GM12878 (cell line): ENCODE results near the gene UMOD. TPM values are rescaled to one million over a fixed set of nuclear protein-coding genes. Genes with fewer than 3 reads are reported as not detected.

Source experiments
- ATAC-seq: fragments of 200-7000 bp; cut with Tn5 transposase; 3 replicates; pipeline ENCODE4 v1.9.1; 2020; ENCODE audit warnings: mild to moderate bottlenecking, moderate library complexity
- BruUV-seq: library from RNA; stranded (reverse); fragments of 400-500 nt; replicated peaks from 2 replicates; lab custom pipeline; 2021; lab: Mats Ljungman, UMichigan
- CTCF ChIA-PET: fragments of 300-600 bp; sonication (Branson Sonifier 250); formaldehyde crosslinking; extraction: SDS; loops from one replicate; lab custom pipeline; 2021; ENCODE audit warnings: inconsistent platforms; lab: Yijun Ruan, JAX
- POLR2A ChIA-PET: fragments of 350-600 bp; formaldehyde crosslinking; extraction: SDS; loops from one replicate; lab custom pipeline; 2021; ENCODE audit warnings: inconsistent platforms; lab: Charles Lee
- RAD21 ChIA-PET: fragments of 300-600 bp; sonication (Branson Sonifier 250); formaldehyde crosslinking; loops from one replicate; lab custom pipeline; 2023; ENCODE audit warnings: antibody characterized with exemption; ENCODE audit not compliant: unreplicated experiment; lab: Charles Lee
- SMC1A ChIA-PET: fragments of 300-600 bp; sonication (Branson Sonifier 250); formaldehyde crosslinking; loops from one replicate; lab custom pipeline; 2023; ENCODE audit not compliant: unreplicated experiment, uncharacterized antibody; lab: Charles Lee
- DNase-seq: peaks from one replicate; pipeline ENCODE4 v3.0.0-alpha.2; 2011; ENCODE audit warnings: low read depth, low spot score
- FAIRE-seq: peaks from 3 replicates; lab custom pipeline; 2011; peaks lifted over from hg19 to GRCh38; lab: Jason Lieb, UNC
- H2AFZ ChIP-seq: 2 replicates; pipeline ENCODE4 v1.6.0; 2011; ENCODE audit warnings: low read depth, low read length, control low read depth; ENCODE audit not compliant: control insufficient read depth
- H3K27ac ChIP-seq: 2 replicates; pipeline ENCODE4 v1.5.1; 2011; ENCODE audit warnings: control low read depth; ENCODE audit not compliant: control insufficient read depth, insufficient read depth
- H3K27me3 ChIP-seq, 2 experiments: replicated peaks in 1 of 2; 2 replicates each; pipeline versions ENCODE4 v1.6.0 to v1.6.1; 2011; ENCODE audit warnings: low read length in 1 of 2; ENCODE audit not compliant: control insufficient read depth in 2 of 2, insufficient read depth in 2 of 2
- H3K36me3 ChIP-seq, 2 experiments: 2 replicates each; pipeline ENCODE4 v1.5.1; 2011; ENCODE audit warnings: low read length in 1 of 2; ENCODE audit not compliant: control insufficient read depth in 2 of 2, insufficient read depth in 2 of 2
- H3K4me1 ChIP-seq: 2 replicates; pipeline ENCODE4 v1.6.1; 2011; ENCODE audit warnings: mild to moderate bottlenecking, low read length, moderate library complexity, mixed read lengths; ENCODE audit not compliant: control insufficient read depth, insufficient read depth
- H3K4me2 ChIP-seq: 2 replicates; pipeline ENCODE4 v1.6.0; 2011; ENCODE audit warnings: control low read depth; ENCODE audit not compliant: control insufficient read depth, insufficient read depth
- H3K4me3 ChIP-seq: fragments of 200-600 bp; sonication (generic); 2 replicates; pipeline ENCODE4 v1.5.1; 2016
- H3K79me2 ChIP-seq: 2 replicates; pipeline ENCODE4 v1.6.0; 2011; ENCODE audit warnings: low read length; ENCODE audit not compliant: control insufficient read depth, insufficient read depth
- H3K9ac ChIP-seq: 2 replicates; pipeline ENCODE4 v1.8.0; 2011; ENCODE audit warnings: low read length, control low read depth, mixed read lengths; ENCODE audit not compliant: control insufficient read depth, insufficient read depth
- H3K9me3 ChIP-seq: replicated peaks from 3 replicates; pipeline ENCODE4 v1.5.1; 2011; ENCODE audit warnings: mild to moderate bottlenecking, low read length; ENCODE audit not compliant: control insufficient read depth, insufficient read depth
- H4K20me1 ChIP-seq: 2 replicates; pipeline ENCODE4 v1.6.0; 2011; ENCODE audit not compliant: control insufficient read depth, insufficient read depth
- CBFB ChIP-seq: IDR thresholded peaks from 2 replicates; pipeline ENCODE4 v1.6.1; 2016; ENCODE audit warnings: antibody characterized with exemption, low read depth
- CBX3 ChIP-seq: fragments of 200-600 bp; sonication (generic); IDR thresholded peaks from 2 replicates; pipeline ENCODE4 v1.6.1; 2016; ENCODE audit warnings: low read depth, borderline replicate concordance
- CHD2 ChIP-seq: IDR thresholded peaks from 2 replicates; pipeline ENCODE4 v1.6.1; 2011; ENCODE audit warnings: low read depth, low read length, improper control_type of control experiment, borderline replicate concordance
- DPF2 ChIP-seq: fragments of 450-650 bp; IDR thresholded peaks from 2 replicates; pipeline ENCODE4 v1.6.1; 2017; ENCODE audit warnings: mild to moderate bottlenecking
- HCFC1 ChIP-seq: fragments of 150-350 bp; IDR thresholded peaks from 2 replicates; pipeline ENCODE4 v1.6.1; 2014; ENCODE audit warnings: low read length
- IKZF1 ChIP-seq: fragments of 450-650 bp; conservative IDR thresholded peaks from 2 replicates; pipeline ENCODE4 v1.6.1; 2017; ENCODE audit warnings: antibody characterized with exemption, mild to moderate bottlenecking
- IRF4 ChIP-seq: IDR thresholded peaks from 2 replicates; pipeline ENCODE4 v1.6.1; 2011; ENCODE audit warnings: low read depth, low read length
- JUND ChIP-seq: IDR thresholded peaks from 2 replicates; pipeline ENCODE4 v1.6.1; 2012; ENCODE audit warnings: low read depth, mild to moderate bottlenecking, low read length, improper control_type of control experiment, moderate library complexity
- LARP7 ChIP-seq: fragments of 450-650 bp; IDR thresholded peaks from 2 replicates; pipeline ENCODE4 v1.6.1; 2017; ENCODE audit warnings: mild to moderate bottlenecking
- PAX8 ChIP-seq: fragments of 450-650 bp; IDR thresholded peaks from 2 replicates; pipeline ENCODE4 v1.6.1; 2017; ENCODE audit warnings: mild to moderate bottlenecking, moderate library complexity
- POLR2AphosphoS2 ChIP-seq: IDR thresholded peaks from 2 replicates; pipeline ENCODE4 v1.6.1; 2011; ENCODE audit warnings: low read depth, mild to moderate bottlenecking, low read length, improper control_type of control experiment, moderate library complexity
- STAT3 ChIP-seq: IDR thresholded peaks from 2 replicates; pipeline ENCODE4 v1.6.1; 2011; ENCODE audit warnings: low read depth, low read length, improper control_type of control experiment
- ZBED1 ChIP-seq: IDR thresholded peaks from 2 replicates; pipeline ENCODE4 v1.6.1; 2016; ENCODE audit warnings: borderline replicate concordance
- ZNF384 ChIP-seq: IDR thresholded peaks from 2 replicates; pipeline ENCODE4 v1.6.1; 2012; ENCODE audit warnings: low read depth, mild to moderate bottlenecking, low read length, improper control_type of control experiment, borderline replicate concordance
- ZSCAN29 ChIP-seq: fragments of 450-650 bp; IDR thresholded peaks from 2 replicates; pipeline ENCODE4 v1.6.1; 2017; ENCODE audit warnings: mild to moderate bottlenecking, moderate library complexity
- WGBS: methylation state at CpG from one replicate; pipeline ENCODE4 v1.1.6; 2016; ENCODE audit warnings: low lambda C conversion rate; ENCODE audit not compliant: insufficient replicate concordance, insufficient coverage; ENCODE audit errors: missing lambda C conversion rate; 5-methylcytosine and 5-hydroxymethylcytosine counted together
- in situ Hi-C: fragments of 300-500 bp; cut with MboI; formaldehyde crosslinking; loops from 9 replicates; pipeline ENCODE4 v1.14.3; 2018; ENCODE audit warnings: mixed read lengths
- intact Hi-C: fragments of 100-400 bp; cut with micrococcal nuclease; formaldehyde crosslinking; loops from one replicate; pipeline ENCODE4 v1.14.2; 2022; ENCODE audit not compliant: unreplicated experiment
- polyA plus RNA-seq, 11 experiments: library from polyadenylated mRNA; depleted of rRNA in 4 of 11; unstranded in 6 of 11; stranded (reverse) in 5 of 11; fragments of >200 nt; fragmentation: Nextera tagmentation in 4 of 11; fragmentation: Illumina TruSeq in 1 of 11; extraction: Ambion mirVana in 4 of 11; extraction: Trizol in 1 of 11; gene quantifications; 1 replicate in 1 of 11; 2 replicates in 10 of 11; pipeline versions ENCODE4 v1.2.1 to v1.2.3, GENCODE V29; 2011 to 2016; ENCODE audit warnings: inconsistent platforms in 2 of 11, missing spikeins in 2 of 11, low read depth in 1 of 11
- total RNA-seq, 4 experiments: library from RNA; depleted of rRNA in 3 of 4; stranded (reverse); fragments of >200 nt in 3 of 4; fragmentation: Illumina TruSeq in 1 of 4; extraction: Trizol in 1 of 4; gene quantifications; 2 replicates each; pipeline versions ENCODE4 v1.2.1 to v1.2.3, GENCODE V29; 2013 to 2021
- TF ChIP-seq, protein P1 (sequence below): fragments of 150-350 bp; IDR thresholded peaks from 2 replicates; pipeline ENCODE4 v1.6.1; 2014; ENCODE audit warnings: mild to moderate bottlenecking, low read depth, low read length
- TF ChIP-seq, protein P2 (sequence below): IDR thresholded peaks from 2 replicates; pipeline ENCODE4 v1.6.1; 2011; ENCODE audit warnings: mild to moderate bottlenecking, low read depth, low read length, moderate library complexity; ENCODE audit not compliant: insufficient replicate concordance
- TF ChIP-seq, protein P3 (sequence below): fragments of 450-650 bp; IDR thresholded peaks from 2 replicates; pipeline ENCODE4 v1.6.1; 2017; ENCODE audit warnings: mild to moderate bottlenecking

The UMOD gene
- total and polyA plus RNA-seq, 10 of the 15 experiments (the other 5 are each of a cell fraction or from before 2014, with no cell fraction given), result not detected

DNA sequence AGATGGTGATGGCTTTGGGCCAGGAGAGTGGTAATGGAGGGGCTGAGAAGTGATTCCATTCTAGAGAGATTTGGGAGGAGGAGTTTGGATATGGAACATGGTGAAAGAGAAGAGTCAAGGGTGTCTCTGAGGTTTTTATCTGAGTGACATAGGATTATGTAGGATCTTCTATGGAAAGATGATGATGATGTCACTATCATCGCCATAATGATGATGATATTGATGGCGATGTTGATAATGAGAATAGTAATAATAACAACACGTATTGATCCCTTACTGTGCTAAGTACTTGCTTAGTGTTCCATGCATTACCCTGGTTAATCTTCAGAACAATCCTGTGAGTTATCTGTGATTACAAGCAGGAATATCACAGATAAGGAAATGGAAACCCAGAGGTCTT lies 35.5 kb upstream of the UMOD start:
- in situ Hi-C loops (no loop called here), intact Hi-C loops (loop anchor here (10.0 kb wide), 1 partner anchor 317 kb away; no protein-coding TSS in a partner anchor)
- no peaks in the 10 kb centered on the region for H3K79me2 ChIP-seq
- no peaks in the 10 kb centered on the region for H3K9me3 ChIP-seq
- BruUV-seq, result no TSS peak
- no peak overlapping the region for H3K27ac ChIP-seq
- no peak for DNase-seq
- TF ChIP-seq, protein P1, sequence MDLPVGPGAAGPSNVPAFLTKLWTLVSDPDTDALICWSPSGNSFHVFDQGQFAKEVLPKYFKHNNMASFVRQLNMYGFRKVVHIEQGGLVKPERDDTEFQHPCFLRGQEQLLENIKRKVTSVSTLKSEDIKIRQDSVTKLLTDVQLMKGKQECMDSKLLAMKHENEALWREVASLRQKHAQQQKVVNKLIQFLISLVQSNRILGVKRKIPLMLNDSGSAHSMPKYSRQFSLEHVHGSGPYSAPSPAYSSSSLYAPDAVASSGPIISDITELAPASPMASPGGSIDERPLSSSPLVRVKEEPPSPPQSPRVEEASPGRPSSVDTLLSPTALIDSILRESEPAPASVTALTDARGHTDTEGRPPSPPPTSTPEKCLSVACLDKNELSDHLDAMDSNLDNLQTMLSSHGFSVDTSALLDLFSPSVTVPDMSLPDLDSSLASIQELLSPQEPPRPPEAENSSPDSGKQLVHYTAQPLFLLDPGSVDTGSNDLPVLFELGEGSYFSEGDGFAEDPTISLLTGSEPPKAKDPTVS, result no peak
- TF ChIP-seq STAT3 (no peak), ZBED1 (no peak), IRF4 (no peak), CBFB (no peak), CBX3 (no peak), ZNF384 (no peak), IKZF1 (no peak), PAX8 (no peak), JUND (no peak), LARP7 (no peak), CHD2 (no peak), ZSCAN29 (no peak), HCFC1 (no peak), DPF2 (no peak), POLR2AphosphoS2 (no peak)
- TF ChIP-seq, protein P2, sequence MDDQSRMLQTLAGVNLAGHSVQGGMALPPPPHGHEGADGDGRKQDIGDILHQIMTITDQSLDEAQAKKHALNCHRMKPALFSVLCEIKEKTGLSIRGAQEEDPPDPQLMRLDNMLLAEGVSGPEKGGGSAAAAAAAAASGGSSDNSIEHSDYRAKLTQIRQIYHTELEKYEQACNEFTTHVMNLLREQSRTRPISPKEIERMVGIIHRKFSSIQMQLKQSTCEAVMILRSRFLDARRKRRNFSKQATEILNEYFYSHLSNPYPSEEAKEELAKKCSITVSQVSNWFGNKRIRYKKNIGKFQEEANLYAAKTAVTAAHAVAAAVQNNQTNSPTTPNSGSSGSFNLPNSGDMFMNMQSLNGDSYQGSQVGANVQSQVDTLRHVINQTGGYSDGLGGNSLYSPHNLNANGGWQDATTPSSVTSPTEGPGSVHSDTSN, result no peak
- TF ChIP-seq, protein P3, sequence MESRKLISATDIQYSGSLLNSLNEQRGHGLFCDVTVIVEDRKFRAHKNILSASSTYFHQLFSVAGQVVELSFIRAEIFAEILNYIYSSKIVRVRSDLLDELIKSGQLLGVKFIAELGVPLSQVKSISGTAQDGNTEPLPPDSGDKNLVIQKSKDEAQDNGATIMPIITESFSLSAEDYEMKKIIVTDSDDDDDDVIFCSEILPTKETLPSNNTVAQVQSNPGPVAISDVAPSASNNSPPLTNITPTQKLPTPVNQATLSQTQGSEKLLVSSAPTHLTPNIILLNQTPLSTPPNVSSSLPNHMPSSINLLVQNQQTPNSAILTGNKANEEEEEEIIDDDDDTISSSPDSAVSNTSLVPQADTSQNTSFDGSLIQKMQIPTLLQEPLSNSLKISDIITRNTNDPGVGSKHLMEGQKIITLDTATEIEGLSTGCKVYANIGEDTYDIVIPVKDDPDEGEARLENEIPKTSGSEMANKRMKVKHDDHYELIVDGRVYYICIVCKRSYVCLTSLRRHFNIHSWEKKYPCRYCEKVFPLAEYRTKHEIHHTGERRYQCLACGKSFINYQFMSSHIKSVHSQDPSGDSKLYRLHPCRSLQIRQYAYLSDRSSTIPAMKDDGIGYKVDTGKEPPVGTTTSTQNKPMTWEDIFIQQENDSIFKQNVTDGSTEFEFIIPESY, result no peak
- H3K36me3 ChIP-seq, result no peaks in the 10 kb centered on the region
- H3K4me3 ChIP-seq, result no peak overlapping the region
- ChIA-PET POLR2A (no interaction called here), RAD21 (interaction anchor here (5.7 kb wide), 1 partner anchor 479 kb away, joined by 58 read pairs; no protein-coding TSS in a partner anchor), CTCF (interaction anchor here (0.5 to 6.4 kb wide), 4 partner anchors 26 to 480 kb away, joined by 3 to 137 read pairs (median 30); no protein-coding TSS in a partner anchor), SMC1A (interaction anchor here (1.4 kb wide), 1 partner anchor 481 kb away, joined by 4 read pairs; no protein-coding TSS in a partner anchor)
- WGBS, result 43% methylated on average over 3 of the region's 3 CpGs
- no peak for ATAC-seq
- no peak overlapping the region for H3K9ac ChIP-seq
- H3K4me2 ChIP-seq, result no peak overlapping the region
- no peaks in the 10 kb centered on the region for H3K4me1 ChIP-seq
- H4K20me1 ChIP-seq, result no peaks in the 10 kb centered on the region
- H2AFZ ChIP-seq, result no peak overlapping the region
- no peaks in the 10 kb centered on the region for H3K27me3 ChIP-seq
- no peak for FAIRE-seq
